GM19455 (cell line): ENCODE data around the gene CLEC16A.

Experiments
- ATAC-seq: cut with Tn5 transposase; IDR thresholded peaks from one replicate; pipeline ENCODE4 v1.9.1; 2021; ENCODE audit not compliant: unreplicated experiment

CLEC16A gene

GRCh38 chr16:10938796-10939648, 5.3 kb upstream of the CLEC16A start:
- ATAC-seq: no peak

- ATAC-seq: no peak
Observed at GRCh38 chr16:10939649-10940234, 4.6 kb upstream of the CLEC16A start.

GRCh38 chr16:10940501-10941079, 3.8 kb upstream of the CLEC16A start:
- ATAC-seq: no peak

- no peak for ATAC-seq
Observed at GRCh38 chr16:10941127-10941933, 3.0 kb upstream of the CLEC16A start.

GRCh38 chr16:10941935-10942351, 2.4 kb upstream of the CLEC16A start:
- ATAC-seq: peak; percentile 13

- peak; percentile 72 for ATAC-seq
Observed at GRCh38 chr16:10942352-10943063, 1.9 kb upstream of the CLEC16A start, which contains the start of gene DEXI. Gene DEXI (minus strand): TSS chr16:10942468. CDS start chr16:10942005, 463 bp downstream.

- no peak for ATAC-seq
Observed at GRCh38 chr16:10943064-10943353, 1.4 kb upstream of the CLEC16A start.

GRCh38 chr16:10945065-10945787, 862 bp downstream of the CLEC16A start:
- no peak for ATAC-seq

- ATAC-seq: no peak
Observed at GRCh38 chr16:10946308-10946707, 1.9 kb downstream of the CLEC16A start.

- no peak for ATAC-seq
Observed at GRCh38 chr16:10947211-10947787, 2.9 kb downstream of the CLEC16A start.

GRCh38 chr16:10949424-10949970, 5.1 kb downstream of the CLEC16A start:
- peak; percentile 68 for ATAC-seq

- no peak for ATAC-seq
Observed at GRCh38 chr16:10950393-10950792, 6.0 kb downstream of the CLEC16A start.

- ATAC-seq: no peak
Observed at GRCh38 chr16:10951026-10951425, 6.7 kb downstream of the CLEC16A start.

GRCh38 chr16:10954903-10955302, 10.5 kb downstream of the CLEC16A start:
- ATAC-seq: no peak

- no peak for ATAC-seq
Observed at GRCh38 chr16:10957771-10958482, 13.6 kb downstream of the CLEC16A start.

GRCh38 chr16:10959161-10959560, 14.8 kb downstream of the CLEC16A start:
- ATAC-seq: no peak

- ATAC-seq: no peak
Observed at GRCh38 chr16:10961231-10961630, 16.9 kb downstream of the CLEC16A start.

- peak; percentile 47 for ATAC-seq
Observed at GRCh38 chr16:10964039-10964890, 19.9 kb downstream of the CLEC16A start.
